ENCODE data around the gene PLD1.
"Not testable (repeated sequence)": the region's sequence is repeated elsewhere in the genome, so short reads cannot be mapped to it uniquely, and the experiment has no call there.

PLD1 gene

GRCh38 chr3:171746320-171747222 lies 63.7 kb downstream of the PLD1 start:
- not testable (repeated sequence) for DNase-seq (ENCODE audit: low read depth in 2 of 2)

DNA sequence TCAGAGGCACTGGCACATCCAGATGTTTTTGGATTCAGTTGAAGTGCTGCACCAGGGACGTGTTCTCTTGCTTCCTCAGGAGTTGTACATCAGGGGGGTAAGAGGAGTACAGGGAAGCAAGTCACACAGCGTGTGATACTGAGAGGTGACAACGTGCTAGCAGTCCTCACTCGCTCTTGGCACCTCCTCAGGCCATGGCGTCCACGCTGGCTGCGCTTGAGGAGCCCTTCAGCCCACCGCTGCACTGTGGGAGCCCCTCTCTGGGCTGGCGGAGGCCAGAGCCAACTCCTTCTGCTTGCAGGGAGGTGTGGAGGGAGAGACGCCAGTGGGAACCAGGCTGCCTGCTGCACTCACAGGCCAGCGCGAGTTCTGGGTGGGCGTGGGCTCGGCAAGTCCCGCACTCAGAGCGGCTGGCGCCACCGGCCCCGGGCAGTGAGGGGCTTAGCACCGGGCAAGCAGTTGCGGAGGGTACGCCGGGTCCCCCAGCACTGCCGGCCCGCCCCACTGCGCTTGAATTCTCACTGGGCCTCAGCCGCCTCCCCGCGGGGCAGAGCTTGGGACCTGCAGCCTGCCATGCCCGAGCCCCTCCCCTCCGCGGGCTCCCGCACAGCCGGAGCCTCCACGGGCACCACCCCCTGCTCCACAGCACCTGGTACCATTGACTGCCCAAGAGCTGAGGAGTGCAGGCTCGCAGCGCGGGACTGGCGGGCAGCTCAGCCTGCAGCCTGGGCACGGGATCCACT lies 64.5 kb downstream of the PLD1 start:
- no peak for DNase-seq (ENCODE audit: low read depth in 2 of 2)

DNA sequence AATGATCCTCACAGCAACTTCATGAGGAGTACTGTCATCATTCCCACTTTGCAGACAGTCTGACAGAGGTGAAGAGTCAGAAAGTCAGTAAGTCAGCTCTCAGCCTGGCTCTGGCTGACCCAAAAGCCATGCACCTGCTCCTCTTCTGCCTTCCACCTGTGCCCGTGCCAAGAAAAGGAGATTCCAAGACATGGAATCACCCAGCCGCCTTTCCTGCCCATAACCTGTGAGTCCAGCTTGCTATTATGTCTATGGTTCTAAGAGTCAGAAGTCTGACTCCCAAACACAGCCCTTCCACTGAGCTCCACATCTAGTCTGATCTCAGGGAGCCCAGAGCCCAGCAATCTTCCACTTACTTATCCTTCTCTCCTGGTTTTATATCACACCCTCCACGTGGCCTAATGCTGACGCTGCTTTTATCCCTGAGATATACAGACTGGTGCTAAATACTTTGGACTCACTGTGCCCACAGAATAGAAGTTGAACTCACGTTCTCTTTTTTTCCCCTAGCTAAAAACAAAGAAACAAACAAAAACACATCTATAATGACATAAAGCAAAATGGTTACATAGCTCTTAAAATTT lies 66.0 kb downstream of the PLD1 start:
- DNase-seq (ENCODE audit: low read depth in 2 of 2), result no peak

GRCh38 chr3:171743327-171744157 lies 66.7 kb downstream of the PLD1 start:
- DNase-seq (ENCODE audit: low read depth in 2 of 2), result no peak

GRCh38 chr3:171741377-171741776 lies 68.9 kb downstream of the PLD1 start:
- DNase-seq (ENCODE audit: low read depth in 2 of 2), result no peak

DNA sequence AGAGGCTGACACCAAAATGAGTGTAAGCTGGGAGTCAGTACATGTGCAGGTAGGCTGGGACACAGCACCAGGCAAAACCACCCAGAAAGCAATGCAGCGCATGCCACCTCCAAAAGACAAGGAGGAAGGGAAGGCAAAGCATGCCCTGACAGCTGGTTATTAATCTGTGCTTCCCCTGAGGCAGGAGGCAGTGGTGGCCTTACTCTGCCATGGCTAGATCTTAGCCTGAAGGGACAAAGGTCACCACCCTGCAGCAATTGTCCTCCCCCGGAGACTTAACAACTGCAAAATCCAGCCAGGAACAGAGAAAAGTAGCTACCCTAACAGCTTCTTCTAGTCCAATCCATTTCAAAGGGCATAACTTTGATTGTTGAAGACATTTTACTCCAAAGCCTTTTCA lies 73.7 kb downstream of the PLD1 start:
- no peak for DNase-seq (ENCODE audit: low read depth in 2 of 2)

DNA sequence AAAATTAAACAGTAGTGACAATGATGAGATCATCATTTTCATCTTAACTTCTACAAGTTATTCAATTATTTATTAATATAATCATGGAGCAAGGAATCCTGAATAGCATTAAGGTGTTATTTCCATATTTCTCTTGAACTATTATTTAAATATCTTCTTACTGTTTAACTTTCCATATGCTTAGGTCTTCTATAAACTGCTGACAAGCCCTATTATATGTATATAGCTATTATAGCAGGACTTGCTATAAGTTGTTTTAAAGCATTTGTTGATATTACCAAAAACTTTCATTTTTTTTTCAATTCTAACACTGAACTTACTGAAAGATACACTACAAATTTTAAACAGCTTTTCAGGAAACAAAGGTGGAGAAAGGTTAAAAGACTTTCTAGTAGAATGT lies 76.7 kb downstream of the PLD1 start:
- no peak for DNase-seq (ENCODE audit: low read depth in 2 of 2)

- no peak for DNase-seq (ENCODE audit: low read depth in 2 of 2)
Measured at GRCh38 chr3:171732756-171733155, 77.5 kb downstream of the PLD1 start.

- no peak for DNase-seq (ENCODE audit: low read depth in 2 of 2)
Measured at GRCh38 chr3:171731691-171732090, 78.6 kb downstream of the PLD1 start.

DNA sequence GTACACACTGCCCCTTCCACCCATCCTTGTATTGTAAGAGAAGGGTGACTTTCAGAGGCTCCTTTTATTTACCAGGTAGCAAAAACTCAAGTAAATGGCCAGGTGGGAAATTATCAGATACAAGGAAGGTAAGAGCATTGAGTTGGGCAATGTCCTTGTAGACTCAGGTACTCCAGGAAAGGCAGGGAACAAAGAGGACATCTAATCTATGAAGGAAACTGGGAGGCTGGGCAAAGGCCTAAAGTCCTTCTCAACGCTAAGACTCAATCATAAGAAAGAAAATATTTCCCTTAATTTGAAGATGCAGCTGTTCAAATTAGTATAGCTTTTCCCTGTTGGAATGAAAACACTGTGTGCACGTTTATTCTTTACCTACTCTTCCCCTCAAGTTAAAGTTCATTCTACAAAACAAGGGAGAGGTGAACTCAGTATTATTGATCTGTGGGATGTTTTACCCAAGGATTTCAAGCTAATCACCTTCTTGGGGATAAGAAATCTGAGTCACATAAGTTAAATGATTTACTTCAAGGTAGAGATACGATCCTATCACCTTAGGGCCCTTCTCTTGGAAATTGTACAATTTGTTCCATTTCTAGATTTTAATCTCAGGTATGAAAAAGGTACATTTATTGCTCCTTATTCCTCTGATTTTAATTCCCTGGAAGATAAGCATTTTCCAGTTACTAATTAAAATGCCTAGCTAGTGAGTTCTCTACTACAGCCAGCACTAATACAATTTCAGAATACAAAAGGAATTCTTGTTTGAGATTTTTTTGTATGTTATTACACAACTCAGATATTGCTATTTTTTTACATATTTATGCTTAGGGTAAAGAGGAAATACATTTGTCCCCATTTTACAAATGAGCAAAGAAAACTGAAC lies 80.6 kb downstream of the PLD1 start:
- no peak for DNase-seq (ENCODE audit: low read depth in 2 of 2)

GRCh38 chr3:171727288-171727687 lies 83.0 kb downstream of the PLD1 start:
- no peak for DNase-seq (ENCODE audit: low read depth in 2 of 2)

- no peak for DNase-seq (ENCODE audit: low read depth in 2 of 2)
Measured at GRCh38 chr3:171718493-171719185, 91.6 kb downstream of the PLD1 start.

DNA sequence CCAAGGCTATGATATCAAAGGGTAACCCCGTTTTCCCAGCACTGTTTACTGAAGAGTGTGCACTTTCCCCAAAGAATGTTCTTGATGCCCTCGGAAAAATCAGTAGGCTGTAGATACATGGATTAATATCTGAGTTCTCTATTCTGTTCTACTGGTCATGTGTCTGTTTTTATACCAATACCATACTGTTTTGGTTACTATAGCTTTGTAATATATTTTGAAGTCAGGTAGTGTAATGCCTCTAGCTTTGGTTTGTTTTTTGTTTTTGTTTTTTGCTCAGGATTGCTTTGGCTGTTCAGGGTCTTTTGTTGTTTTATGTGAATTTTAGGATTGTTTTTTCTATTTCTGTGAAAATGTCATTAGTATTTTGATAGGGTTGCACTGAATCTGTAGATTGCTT lies 95.1 kb downstream of the PLD1 start:
- DNase-seq (ENCODE audit: low read depth in 2 of 2), result no peak

- no peak for DNase-seq (ENCODE audit: low read depth in 2 of 2)
Measured at GRCh38 chr3:171712171-171712938, 97.9 kb downstream of the PLD1 start.

DNA sequence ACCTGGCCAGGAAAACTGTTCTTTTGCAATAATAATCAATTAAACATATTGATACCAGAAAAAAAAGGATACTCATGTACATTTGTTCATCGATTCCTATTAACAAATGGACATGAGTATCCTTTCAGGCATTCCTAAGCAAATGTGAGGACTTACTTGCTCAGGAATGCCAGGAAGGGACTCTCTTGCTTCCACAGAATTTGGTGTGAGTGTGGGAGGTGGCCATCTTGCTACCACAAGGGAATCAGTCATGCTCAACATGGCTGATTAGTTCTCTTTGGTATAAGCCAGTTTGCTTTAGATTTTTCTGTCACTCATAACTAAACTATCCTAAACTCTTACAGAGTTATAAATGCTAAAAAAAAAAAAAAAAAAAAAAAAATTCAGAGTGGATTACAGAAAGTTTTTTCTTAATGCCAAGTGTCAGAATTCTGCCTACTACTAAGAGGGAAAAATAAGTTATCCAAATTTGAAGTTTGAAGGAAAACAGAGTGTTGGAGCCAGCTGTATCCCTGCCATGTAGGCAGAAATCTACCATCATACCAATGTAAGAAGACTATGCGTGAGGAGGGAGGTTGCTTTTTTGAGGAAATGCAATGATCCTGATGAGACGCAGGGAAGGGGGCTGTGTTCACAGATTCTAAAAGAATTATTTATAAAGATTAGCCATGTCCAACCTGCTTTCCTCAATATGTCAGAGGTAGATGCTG lies 98.7 kb downstream of the PLD1 start:
- no peak for DNase-seq (ENCODE audit: low read depth in 2 of 2)

- no peak for DNase-seq (ENCODE audit: low read depth in 2 of 2)
Measured at GRCh38 chr3:171710359-171710758, 99.9 kb downstream of the PLD1 start.

- no peak for DNase-seq (ENCODE audit: low read depth in 2 of 2)
Measured at GRCh38 chr3:171704814-171705213, 105.5 kb downstream of the PLD1 start.

- DNase-seq (ENCODE audit: low read depth in 2 of 2), result no peak
Measured at GRCh38 chr3:171704002-171704401, 106.3 kb downstream of the PLD1 start.

DNA sequence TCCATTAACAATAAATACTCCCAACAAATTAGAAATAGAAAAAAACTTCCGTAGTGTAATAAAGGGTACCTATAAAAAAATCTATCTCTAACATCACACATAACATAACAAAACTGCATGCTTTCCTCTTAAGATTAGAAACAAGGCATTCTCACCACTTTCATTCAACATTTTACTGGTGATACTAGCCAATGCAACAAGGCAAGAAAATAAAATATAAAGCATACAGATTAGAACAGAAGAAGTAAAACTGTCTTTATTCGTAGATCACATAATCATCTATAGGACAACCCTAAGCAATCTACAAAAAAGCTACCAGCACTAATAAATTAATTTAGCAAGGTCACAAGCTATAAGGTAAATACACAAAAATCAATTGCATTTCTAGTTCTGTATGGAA lies 107.1 kb downstream of the PLD1 start:
- DNase-seq (ENCODE audit: low read depth in 2 of 2), result no peak
